Heart right ventricle (tissue), 16 donors: ENCODE measurements around the gene DLGAP1. TPM values are rescaled to one million over a fixed set of nuclear protein-coding genes. Genes with fewer than 3 reads are reported as not detected.

Experiments
- ATAC-seq, 8 donors: fragments of 200-7000 bp; cut with Tn5 transposase; one replicate each; pipeline ENCODE4 v1.9.1; 2020; ENCODE audit warnings: mild to moderate bottlenecking in 8 of 8, moderate library complexity in 8 of 8, moderate number of reproducible peaks in 1 of 8
- DNase-seq, 2 donors: peaks; one replicate each; pipeline ENCODE4 v3.0.0-alpha.2; 2020
- H3K27ac ChIP-seq, 10 donors: fragments of 200-600 bp; sonication (generic) in 2 of 10; one replicate each; pipeline versions ENCODE4 v1.5.0 to v1.8.0; 2020 to 2022; ENCODE audit warnings: mild to moderate bottlenecking in 3 of 10
- H3K27me3 ChIP-seq, 7 donors: fragments of 200-600 bp; one replicate each; pipeline ENCODE4 v1.8.0; 2021 to 2022; ENCODE audit warnings: mild to moderate bottlenecking in 2 of 7
- H3K36me3 ChIP-seq, 9 donors: fragments of 200-600 bp; sonication (generic) in 1 of 9; one replicate each; pipeline versions ENCODE4 v1.5.0 to v1.8.0; 2020 to 2022; ENCODE audit warnings: mild to moderate bottlenecking in 2 of 9
- H3K4me1 ChIP-seq, 9 donors: fragments of 200-600 bp; sonication (generic) in 1 of 9; one replicate each; pipeline versions ENCODE4 v1.5.0 to v1.8.0; 2020 to 2022; ENCODE audit warnings: mild to moderate bottlenecking in 4 of 9
- H3K4me3 ChIP-seq, 10 donors: fragments of 200-600 bp; sonication (generic) in 2 of 10; one replicate each; pipeline versions ENCODE4 v1.5.0 to v1.8.0; 2020 to 2022; ENCODE audit warnings: mild to moderate bottlenecking in 7 of 10, moderate library complexity in 2 of 10
- H3K9me3 ChIP-seq, 11 donors: fragments of 200-600 bp in 10 of 11; sonication (generic) in 2 of 11; one replicate each; pipeline versions ENCODE4 v1.5.0 to v1.8.0; 2013 to 2022; ENCODE audit warnings: mild to moderate bottlenecking in 2 of 11, control low read depth in 1 of 11, moderate library complexity in 1 of 11
- CTCF ChIP-seq, 9 donors: fragments of 200-600 bp; sonication (generic) in 2 of 9; IDR thresholded peaks; one replicate each; pipeline versions ENCODE4 v1.5.0 to v1.8.0; 2021 to 2022; ENCODE audit warnings: antibody characterized with exemption in 9 of 9, mild to moderate bottlenecking in 5 of 9, moderate library complexity in 1 of 9
- WGBS, 2 donors: extraction: QIAGEN DNeasy Blood & Tissue Kit; methylation state at CpG; one replicate each; pipeline ENCODE4 v1.1.7; 2013; ENCODE audit warnings: inconsistent platforms in 1 of 2; 5-methylcytosine and 5-hydroxymethylcytosine counted together
- intact Hi-C, 10 donors: fragments of 100-400 bp; cut with DNase I; formaldehyde crosslinking; loops; one replicate each; pipeline versions ENCODE4 v1.11.1 to v1.14.2; 2022
- polyA plus RNA-seq, 2 donors: library from polyadenylated mRNA; stranded (reverse); fragments of 200-250 nt; gene quantifications; one replicate each; pipeline ENCODE4 v1.2.3, GENCODE V29; 2013
- total RNA-seq, 10 donors: library from RNA; stranded (reverse); fragmentation: NEBNext Ultra II Directional in 3 of 10; extraction: Animal tissue kit (Norgen Biotek cat#: 25700) in 3 of 10; gene quantifications; one replicate each; pipeline versions ENCODE4 v1.2.1 to v1.2.4, GENCODE V29; 2021 to 2023
- donor health status: Arrhythmogenic right ventricular cardiomyopathy.
- donor health status: ischemic (EF 13 %, LVEDD 7.1; RV severe dilation, severe dysfunction).
- donor health status: healthy with polysubstance abuse.
- donor health status: DM: no; HTN: yes; CAD: no.
- donor health status: DM: no; HTN: no; CAD: no.
- donor health status: ischemic (EF 25% LVEDD 6.9; RV normal size, moderate dysfunction).
- donor health status: ischemic (EF 25% LVEDD 5.7; RV mildly dilated, moderate dysfunction).
- donor health status: healthy.
- donor health status: DM: yes; HTN: yes; CAD: no.
- donor health status: Ischemic cardiomyopathy.
- donor health status: ischemic (EF 35%, LVEDD 5.7; RV mildly dilated, moderate dysfunction).
- donor health status: nonischemic (EF 11% LVEDD 7.7; RV severe dilation, severe dysfunction).
- donor health status: DM: yes; HTN: yes; CAD: no.
- donor health status: PGD.
- donor health status: ischemic (EF 29% LVEDD 5.4; RV normal size, mild dysfunction).
- donor health status: nonischemic (EF 23%, LVEDD 6.1; RV moderate dilation, normal function).

Gene DLGAP1
- total and polyA plus RNA-seq, 12 donors = 0.07 to 7.2 (median 1.0) TPM; not detected in 2

- intact Hi-C loops = loop anchor here in 1 of 10 donors (10.0 kb wide), 1 partner anchor 60 kb away; no protein-coding TSS in a partner anchor
- Histone ChIP-seq H3K27me3 (peaks cover 0 to 8% (median 0%) of the 10 kb centered on the region in 7 donors), H3K9me3 (peaks cover 0 to 5% (median 0%) of the 10 kb centered on the region in 11 donors), H3K4me1 (no peaks in the 10 kb centered on the region), H3K36me3 (no peaks in the 10 kb centered on the region), H3K27ac (no peak overlapping the region), H3K4me3 (no peak overlapping the region)
- ATAC-seq (no peak), DNase-seq (no peak)
- no peak for TF ChIP-seq CTCF (IDR thresholded peaks at IDR 0.05)
These were observed 10.8 kb downstream of the DLGAP1 start for GRCh38 chr18:4444306-4444705.

GRCh38 chr18:4441098-4441497 is 14.0 kb downstream of the DLGAP1 start:
- TF ChIP-seq CTCF (IDR thresholded peaks at IDR 0.05) = no peak
- Histone ChIP-seq H3K36me3 (no peaks in the 10 kb centered on the region), H3K27ac (no peak overlapping the region), H3K27me3 (peaks cover 0 to 3% (median 0%) of the 10 kb centered on the region in 7 donors), H3K9me3 (no peaks in the 10 kb centered on the region), H3K4me3 (no peak overlapping the region), H3K4me1 (no peaks in the 10 kb centered on the region)
- no peak for DNase-seq
- 58 to 64% methylated on average over 2 of the region's 2 CpGs for WGBS, 2 donors
- no peak for ATAC-seq
- intact Hi-C loops = loop anchor here in 1 of 10 donors (10.0 kb wide), 1 partner anchor 56 kb away; no protein-coding TSS in a partner anchor

- H3K4me3 ChIP-seq = no peak overlapping the region
- no peaks in the 10 kb centered on the region for H3K4me1 ChIP-seq
- WGBS, 2 donors = 59 to 64% methylated on average over 5 of the region's 5 CpGs
- intact Hi-C loops = no loop called here
- no peak overlapping the region for H3K27ac ChIP-seq
- peaks cover 0 to 4% (median 0%) of the 10 kb centered on the region in 7 donors for H3K27me3 ChIP-seq
- no peak for ATAC-seq
- H3K9me3 ChIP-seq = no peaks in the 10 kb centered on the region
- no peak for TF ChIP-seq CTCF (IDR thresholded peaks at IDR 0.05)
- no peak for DNase-seq
- H3K36me3 ChIP-seq = no peaks in the 10 kb centered on the region
These were observed 16.2 kb downstream of the DLGAP1 start for GRCh38 chr18:4438938-4439337.

GRCh38 chr18:4433717-4434116 is 21.4 kb downstream of the DLGAP1 start:
- Histone ChIP-seq H3K27ac (no peak overlapping the region), H3K4me3 (no peak overlapping the region), H3K27me3 (peaks cover 0 to 4% (median 0%) of the 10 kb centered on the region in 7 donors), H3K4me1 (no peaks in the 10 kb centered on the region), H3K36me3 (no peaks in the 10 kb centered on the region), H3K9me3 (no peaks in the 10 kb centered on the region)
- DNase-seq = no peak
- TF ChIP-seq CTCF (IDR thresholded peaks at IDR 0.05) = no peak
- WGBS, 2 donors = 85 to 89% methylated on average over 1 of the region's 1 CpG
- no peak for ATAC-seq
- intact Hi-C loops = no loop called here
